K562 (cell line): Measurements from ENCODE around the gene NENF. TPM values are rescaled to one million over a fixed set of nuclear protein-coding genes. Genes with fewer than 3 reads are reported as not detected.

Source experiments
- CTBP1 ChIP-seq: fragments of 450-650 bp; IDR thresholded peaks from 2 replicates; pipeline ENCODE4 v1.6.1; 2016; ENCODE audit warnings: borderline replicate concordance
- ELF4 ChIP-seq: fragments of 450-650 bp; formaldehyde crosslinking; IDR thresholded peaks from 2 replicates; pipeline ENCODE4 v1.4.0; 2022; ENCODE audit warnings: missing genetic modification characterization
- GABPA ChIP-seq: fragments of 200-800 bp; sonication (Bioruptor generic); conservative IDR thresholded peaks from 2 replicates; pipeline ENCODE4 v1.6.1; 2016; ENCODE audit warnings: low read depth, missing genetic modification characterization, missing compliant biosample characterization
- ZNF212 ChIP-seq: fragments of 450-650 bp; formaldehyde crosslinking; IDR thresholded peaks from 2 replicates; pipeline ENCODE4 v1.4.0; 2020; ENCODE audit warnings: mild to moderate bottlenecking
- ZNF263 ChIP-seq: sonication (generic); formaldehyde crosslinking; IDR thresholded peaks from 2 replicates; pipeline ENCODE4 v1.8.0; 2022; ENCODE audit warnings: mild to moderate bottlenecking, missing genetic modification reagents, borderline replicate concordance
- ZNF551 ChIP-seq: fragments of 250-450 bp; sonication (Bioruptor Pico); IDR thresholded peaks from 2 replicates; pipeline ENCODE4 v1.5.0; 2021; ENCODE audit warnings: mild to moderate bottlenecking, moderate library complexity
- ZNF668 ChIP-seq: fragments of 250-450 bp; sonication (Bioruptor Pico); IDR thresholded peaks from 2 replicates; pipeline ENCODE4 v1.8.0; 2022; ENCODE audit warnings: mild to moderate bottlenecking, inconsistent platforms
- ZNF695 ChIP-seq: fragments of 450-650 bp; formaldehyde crosslinking; IDR thresholded peaks from 2 replicates; pipeline ENCODE4 v1.4.0; 2020; ENCODE audit warnings: mild to moderate bottlenecking, moderate library complexity
- polyA plus RNA-seq, 8 experiments: library from polyadenylated mRNA; depleted of rRNA in 4 of 8; stranded (reverse) in 5 of 8; unstranded in 3 of 8; fragments of >200 nt; fragmentation: Nextera tagmentation in 2 of 8; fragmentation: Illumina TruSeq in 1 of 8; extraction: Ambion mirVana in 2 of 8; extraction: Trizol in 1 of 8; gene quantifications; 2 replicates each; pipeline versions ENCODE4 v1.2.1 to v1.2.3, GENCODE V29; 2011 to 2014; ENCODE audit warnings: inconsistent platforms in 1 of 8, missing spikeins in 1 of 8
- total RNA-seq, 7 experiments: library from RNA; depleted of rRNA in 6 of 7; stranded (reverse); fragments of >200 nt in 6 of 7; fragmentation: Illumina TruSeq in 2 of 7; extraction: Trizol in 2 of 7; gene quantifications; 2 replicates each; pipeline versions ENCODE4 v1.2.1 to v1.2.3, GENCODE V29; 2011 to 2021; ENCODE audit warnings: low replicate concordance in 1 of 7
- TF ChIP-seq, protein P1 (sequence below): fragments of 450-650 bp; IDR thresholded peaks from 2 replicates; pipeline ENCODE4 v1.6.1; 2016; ENCODE audit warnings: mild to moderate bottlenecking, moderate library complexity
- TF ChIP-seq, protein P2 (sequence below): fragments of 250-450 bp; sonication (Bioruptor Pico); IDR thresholded peaks from 2 replicates; pipeline ENCODE4 v1.9.0; 2021; ENCODE audit warnings: mild to moderate bottlenecking, inconsistent platforms
- TF ChIP-seq, protein P3 (sequence below): sonication (generic); formaldehyde crosslinking; IDR thresholded peaks from 2 replicates; pipeline ENCODE4 v1.8.1; 2023; ENCODE audit warnings: mild to moderate bottlenecking, missing genetic modification reagents

Gene NENF
- total and polyA plus RNA-seq, 9 of the 15 experiments (the other 6 are each of a cell fraction or from before 2014, with no cell fraction given), result 6.1 to 100 (median 72.8) TPM

DNA sequence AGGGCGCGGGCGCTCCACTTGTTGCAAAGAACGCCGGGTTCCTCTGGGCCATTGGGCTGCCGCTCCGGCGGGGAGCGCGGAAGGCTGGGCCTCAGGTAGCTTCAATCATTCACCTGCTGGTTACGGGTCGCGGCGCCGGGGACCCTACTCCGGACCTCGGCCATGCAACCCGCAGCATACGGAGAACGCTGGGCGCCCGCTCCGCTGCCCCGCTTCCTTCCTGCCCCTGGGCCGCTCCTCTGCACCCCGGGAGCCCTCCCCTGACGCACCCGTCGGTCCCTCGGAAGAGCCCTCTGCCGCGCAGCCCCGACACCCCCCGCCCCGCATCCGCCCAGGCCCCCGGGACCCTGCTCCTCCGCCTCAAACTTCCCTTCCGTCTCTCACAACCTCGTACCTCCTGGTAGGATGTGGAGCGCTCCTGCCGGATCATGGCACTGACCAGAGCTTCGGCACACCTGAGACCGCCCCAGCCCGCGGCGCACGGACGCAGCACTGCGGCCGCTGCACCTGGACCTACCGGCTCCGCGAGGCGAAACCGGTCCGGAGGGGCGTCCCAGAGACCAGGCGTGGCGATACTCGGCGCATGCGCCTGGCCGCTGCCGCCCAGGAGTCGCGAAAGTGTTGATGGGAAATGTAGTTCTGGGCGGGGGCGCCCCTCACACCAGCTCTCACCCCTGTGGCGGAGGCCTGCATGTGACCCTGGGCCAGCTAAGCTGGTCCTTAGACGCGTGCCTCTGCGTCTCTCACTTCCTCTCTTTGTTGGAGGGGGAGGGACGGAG, 18.2 kb upstream of the NENF start, which contains the start of gene PACC1 (continued):
- TF ChIP-seq, protein P1, sequence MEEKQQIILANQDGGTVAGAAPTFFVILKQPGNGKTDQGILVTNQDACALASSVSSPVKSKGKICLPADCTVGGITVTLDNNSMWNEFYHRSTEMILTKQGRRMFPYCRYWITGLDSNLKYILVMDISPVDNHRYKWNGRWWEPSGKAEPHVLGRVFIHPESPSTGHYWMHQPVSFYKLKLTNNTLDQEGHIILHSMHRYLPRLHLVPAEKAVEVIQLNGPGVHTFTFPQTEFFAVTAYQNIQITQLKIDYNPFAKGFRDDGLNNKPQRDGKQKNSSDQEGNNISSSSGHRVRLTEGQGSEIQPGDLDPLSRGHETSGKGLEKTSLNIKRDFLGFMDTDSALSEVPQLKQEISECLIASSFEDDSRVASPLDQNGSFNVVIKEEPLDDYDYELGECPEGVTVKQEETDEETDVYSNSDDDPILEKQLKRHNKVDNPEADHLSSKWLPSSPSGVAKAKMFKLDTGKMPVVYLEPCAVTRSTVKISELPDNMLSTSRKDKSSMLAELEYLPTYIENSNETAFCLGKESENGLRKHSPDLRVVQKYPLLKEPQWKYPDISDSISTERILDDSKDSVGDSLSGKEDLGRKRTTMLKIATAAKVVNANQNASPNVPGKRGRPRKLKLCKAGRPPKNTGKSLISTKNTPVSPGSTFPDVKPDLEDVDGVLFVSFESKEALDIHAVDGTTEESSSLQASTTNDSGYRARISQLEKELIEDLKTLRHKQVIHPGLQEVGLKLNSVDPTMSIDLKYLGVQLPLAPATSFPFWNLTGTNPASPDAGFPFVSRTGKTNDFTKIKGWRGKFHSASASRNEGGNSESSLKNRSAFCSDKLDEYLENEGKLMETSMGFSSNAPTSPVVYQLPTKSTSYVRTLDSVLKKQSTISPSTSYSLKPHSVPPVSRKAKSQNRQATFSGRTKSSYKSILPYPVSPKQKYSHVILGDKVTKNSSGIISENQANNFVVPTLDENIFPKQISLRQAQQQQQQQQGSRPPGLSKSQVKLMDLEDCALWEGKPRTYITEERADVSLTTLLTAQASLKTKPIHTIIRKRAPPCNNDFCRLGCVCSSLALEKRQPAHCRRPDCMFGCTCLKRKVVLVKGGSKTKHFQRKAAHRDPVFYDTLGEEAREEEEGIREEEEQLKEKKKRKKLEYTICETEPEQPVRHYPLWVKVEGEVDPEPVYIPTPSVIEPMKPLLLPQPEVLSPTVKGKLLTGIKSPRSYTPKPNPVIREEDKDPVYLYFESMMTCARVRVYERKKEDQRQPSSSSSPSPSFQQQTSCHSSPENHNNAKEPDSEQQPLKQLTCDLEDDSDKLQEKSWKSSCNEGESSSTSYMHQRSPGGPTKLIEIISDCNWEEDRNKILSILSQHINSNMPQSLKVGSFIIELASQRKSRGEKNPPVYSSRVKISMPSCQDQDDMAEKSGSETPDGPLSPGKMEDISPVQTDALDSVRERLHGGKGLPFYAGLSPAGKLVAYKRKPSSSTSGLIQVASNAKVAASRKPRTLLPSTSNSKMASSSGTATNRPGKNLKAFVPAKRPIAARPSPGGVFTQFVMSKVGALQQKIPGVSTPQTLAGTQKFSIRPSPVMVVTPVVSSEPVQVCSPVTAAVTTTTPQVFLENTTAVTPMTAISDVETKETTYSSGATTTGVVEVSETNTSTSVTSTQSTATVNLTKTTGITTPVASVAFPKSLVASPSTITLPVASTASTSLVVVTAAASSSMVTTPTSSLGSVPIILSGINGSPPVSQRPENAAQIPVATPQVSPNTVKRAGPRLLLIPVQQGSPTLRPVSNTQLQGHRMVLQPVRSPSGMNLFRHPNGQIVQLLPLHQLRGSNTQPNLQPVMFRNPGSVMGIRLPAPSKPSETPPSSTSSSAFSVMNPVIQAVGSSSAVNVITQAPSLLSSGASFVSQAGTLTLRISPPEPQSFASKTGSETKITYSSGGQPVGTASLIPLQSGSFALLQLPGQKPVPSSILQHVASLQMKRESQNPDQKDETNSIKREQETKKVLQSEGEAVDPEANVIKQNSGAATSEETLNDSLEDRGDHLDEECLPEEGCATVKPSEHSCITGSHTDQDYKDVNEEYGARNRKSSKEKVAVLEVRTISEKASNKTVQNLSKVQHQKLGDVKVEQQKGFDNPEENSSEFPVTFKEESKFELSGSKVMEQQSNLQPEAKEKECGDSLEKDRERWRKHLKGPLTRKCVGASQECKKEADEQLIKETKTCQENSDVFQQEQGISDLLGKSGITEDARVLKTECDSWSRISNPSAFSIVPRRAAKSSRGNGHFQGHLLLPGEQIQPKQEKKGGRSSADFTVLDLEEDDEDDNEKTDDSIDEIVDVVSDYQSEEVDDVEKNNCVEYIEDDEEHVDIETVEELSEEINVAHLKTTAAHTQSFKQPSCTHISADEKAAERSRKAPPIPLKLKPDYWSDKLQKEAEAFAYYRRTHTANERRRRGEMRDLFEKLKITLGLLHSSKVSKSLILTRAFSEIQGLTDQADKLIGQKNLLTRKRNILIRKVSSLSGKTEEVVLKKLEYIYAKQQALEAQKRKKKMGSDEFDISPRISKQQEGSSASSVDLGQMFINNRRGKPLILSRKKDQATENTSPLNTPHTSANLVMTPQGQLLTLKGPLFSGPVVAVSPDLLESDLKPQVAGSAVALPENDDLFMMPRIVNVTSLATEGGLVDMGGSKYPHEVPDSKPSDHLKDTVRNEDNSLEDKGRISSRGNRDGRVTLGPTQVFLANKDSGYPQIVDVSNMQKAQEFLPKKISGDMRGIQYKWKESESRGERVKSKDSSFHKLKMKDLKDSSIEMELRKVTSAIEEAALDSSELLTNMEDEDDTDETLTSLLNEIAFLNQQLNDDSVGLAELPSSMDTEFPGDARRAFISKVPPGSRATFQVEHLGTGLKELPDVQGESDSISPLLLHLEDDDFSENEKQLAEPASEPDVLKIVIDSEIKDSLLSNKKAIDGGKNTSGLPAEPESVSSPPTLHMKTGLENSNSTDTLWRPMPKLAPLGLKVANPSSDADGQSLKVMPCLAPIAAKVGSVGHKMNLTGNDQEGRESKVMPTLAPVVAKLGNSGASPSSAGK, result peak; percentile 91
- TF ChIP-seq ZNF695 (CRISPR knock-in tag) (no peak), ZNF212 (CRISPR knock-in tag) (no peak), ZNF263 (no peak), GABPA (tag) (peak; percentile 61), ELF4 (no peak; the same call in 1 of the 2 replicates), CTBP1 (peak; percentile 79), ZNF551 (no peak), ZNF668 (CRISPR knock-in tag) (no peak)
- TF ChIP-seq, protein P2, sequence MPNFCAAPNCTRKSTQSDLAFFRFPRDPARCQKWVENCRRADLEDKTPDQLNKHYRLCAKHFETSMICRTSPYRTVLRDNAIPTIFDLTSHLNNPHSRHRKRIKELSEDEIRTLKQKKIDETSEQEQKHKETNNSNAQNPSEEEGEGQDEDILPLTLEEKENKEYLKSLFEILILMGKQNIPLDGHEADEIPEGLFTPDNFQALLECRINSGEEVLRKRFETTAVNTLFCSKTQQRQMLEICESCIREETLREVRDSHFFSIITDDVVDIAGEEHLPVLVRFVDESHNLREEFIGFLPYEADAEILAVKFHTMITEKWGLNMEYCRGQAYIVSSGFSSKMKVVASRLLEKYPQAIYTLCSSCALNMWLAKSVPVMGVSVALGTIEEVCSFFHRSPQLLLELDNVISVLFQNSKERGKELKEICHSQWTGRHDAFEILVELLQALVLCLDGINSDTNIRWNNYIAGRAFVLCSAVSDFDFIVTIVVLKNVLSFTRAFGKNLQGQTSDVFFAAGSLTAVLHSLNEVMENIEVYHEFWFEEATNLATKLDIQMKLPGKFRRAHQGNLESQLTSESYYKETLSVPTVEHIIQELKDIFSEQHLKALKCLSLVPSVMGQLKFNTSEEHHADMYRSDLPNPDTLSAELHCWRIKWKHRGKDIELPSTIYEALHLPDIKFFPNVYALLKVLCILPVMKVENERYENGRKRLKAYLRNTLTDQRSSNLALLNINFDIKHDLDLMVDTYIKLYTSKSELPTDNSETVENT (CRISPR knock-in tag), result peak; percentile 55; the same call in 1 of the 2 replicates
- TF ChIP-seq, protein P3, sequence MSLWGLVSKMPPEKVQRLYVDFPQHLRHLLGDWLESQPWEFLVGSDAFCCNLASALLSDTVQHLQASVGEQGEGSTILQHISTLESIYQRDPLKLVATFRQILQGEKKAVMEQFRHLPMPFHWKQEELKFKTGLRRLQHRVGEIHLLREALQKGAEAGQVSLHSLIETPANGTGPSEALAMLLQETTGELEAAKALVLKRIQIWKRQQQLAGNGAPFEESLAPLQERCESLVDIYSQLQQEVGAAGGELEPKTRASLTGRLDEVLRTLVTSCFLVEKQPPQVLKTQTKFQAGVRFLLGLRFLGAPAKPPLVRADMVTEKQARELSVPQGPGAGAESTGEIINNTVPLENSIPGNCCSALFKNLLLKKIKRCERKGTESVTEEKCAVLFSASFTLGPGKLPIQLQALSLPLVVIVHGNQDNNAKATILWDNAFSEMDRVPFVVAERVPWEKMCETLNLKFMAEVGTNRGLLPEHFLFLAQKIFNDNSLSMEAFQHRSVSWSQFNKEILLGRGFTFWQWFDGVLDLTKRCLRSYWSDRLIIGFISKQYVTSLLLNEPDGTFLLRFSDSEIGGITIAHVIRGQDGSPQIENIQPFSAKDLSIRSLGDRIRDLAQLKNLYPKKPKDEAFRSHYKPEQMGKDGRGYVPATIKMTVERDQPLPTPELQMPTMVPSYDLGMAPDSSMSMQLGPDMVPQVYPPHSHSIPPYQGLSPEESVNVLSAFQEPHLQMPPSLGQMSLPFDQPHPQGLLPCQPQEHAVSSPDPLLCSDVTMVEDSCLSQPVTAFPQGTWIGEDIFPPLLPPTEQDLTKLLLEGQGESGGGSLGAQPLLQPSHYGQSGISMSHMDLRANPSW (CRISPR knock-in tag), result no peak
